ENCODE measurements around the gene SPATS2. TPM values are rescaled to one million over a fixed set of nuclear protein-coding genes. Genes with fewer than 3 reads are reported as not detected.

SPATS2 gene
- total and polyA plus RNA-seq, 10 of the 15 experiments (the other 5 are each of a cell fraction or from before 2014, with no cell fraction given) = 9.0 to 54.2 (median 27.5) TPM

DNA sequence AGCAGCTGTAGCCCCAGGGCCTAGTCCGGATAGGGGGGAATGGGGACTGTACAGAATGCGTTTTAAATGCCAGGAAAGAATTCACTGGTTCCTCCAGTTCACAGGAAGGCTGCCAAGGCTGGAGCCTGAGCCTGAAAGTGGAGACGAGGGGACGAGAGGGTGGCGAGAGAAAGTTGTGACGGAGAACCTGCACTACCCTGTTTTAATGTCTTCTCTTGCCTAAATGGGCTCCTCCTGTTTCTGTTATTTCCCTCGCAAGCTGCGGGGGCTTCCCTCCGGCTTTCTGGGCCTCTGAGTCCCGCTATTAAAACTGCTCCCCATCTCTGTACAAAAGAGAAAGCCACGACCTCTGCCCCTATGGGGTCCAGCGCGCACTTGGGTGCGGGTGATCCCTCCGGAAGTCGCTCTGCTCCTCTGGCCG lies 34.8 kb upstream of the SPATS2 start:
- H3K27ac ChIP-seq (ENCODE audit: control insufficient read depth, insufficient read depth) = no peak overlapping the region
- no peak overlapping the region for H3K4me3 ChIP-seq
- peaks cover 4 to 12% of the 10 kb centered on the region in 2 experiments for H3K27me3 ChIP-seq (replicated peaks in 1 of 2; ENCODE audit: control insufficient read depth in 2 of 2, insufficient read depth in 2 of 2, low read length in 1 of 2)
- DNase-seq (ENCODE audit: low read depth, low spot score) (no peak), ATAC-seq (no peak), FAIRE-seq (no peak)
- no peaks in the 10 kb centered on the region; the same call in 2 of the 3 replicates for H3K9me3 ChIP-seq (replicated peaks; ENCODE audit: control insufficient read depth, insufficient read depth, low read length)
- 88% methylated on average over 17 of the region's 17 CpGs for WGBS (ENCODE audit: insufficient coverage, insufficient replicate concordance, low lambda C conversion rate, missing lambda C conversion rate)
- no peak overlapping the region for H3K9ac ChIP-seq (ENCODE audit: control insufficient read depth, insufficient read depth, low read length)
- H4K20me1 ChIP-seq (ENCODE audit: control insufficient read depth, insufficient read depth) = no peaks in the 10 kb centered on the region
- H3K79me2 ChIP-seq (ENCODE audit: control insufficient read depth, insufficient read depth, low read length) = no peaks in the 10 kb centered on the region
- BruUV-seq (replicated peaks) = no TSS peak
- no peak overlapping the region for H2AFZ ChIP-seq (ENCODE audit: control insufficient read depth, low read depth, low read length)
- ChIA-PET SMC1A (ENCODE audit: uncharacterized antibody, unreplicated experiment) (interaction anchor here (0.9 to 3.2 kb wide), 8 partner anchors 9 to 182 kb away, joined by 3 to 30 read pairs (median 6); partner anchors contain the start of genes DNAJC22 and TROAP), CTCF (interaction anchor here (0.5 to 4.3 kb wide), 19 partner anchors 10 to 377 kb away, joined by 3 to 72 read pairs (median 7); partner anchors contain the start of genes DNAJC22, PRPH and TROAP), POLR2A (interaction anchor here (0.8 to 1.9 kb wide), 3 partner anchors 9 to 292 kb away, joined by 3 to 9 read pairs (median 3); partner anchors contain the start of gene PRPH), RAD21 (ENCODE audit: unreplicated experiment) (interaction anchor here (0.6 to 2.3 kb wide), 9 partner anchors 10 to 1493 kb away, joined by 3 to 33 read pairs (median 13); partner anchors contain the start of genes DNAJC22, PRPF40B and TROAP)
- no peak overlapping the region for H3K4me2 ChIP-seq (ENCODE audit: control insufficient read depth, insufficient read depth)
- intact Hi-C loops (cut with micrococcal nuclease; ENCODE audit: unreplicated experiment) = no loop called here
- H3K36me3 ChIP-seq (ENCODE audit: control insufficient read depth in 2 of 2, insufficient read depth in 2 of 2, low read length in 1 of 2) = peaks cover 5 to 12% of the 10 kb centered on the region in 2 experiments; a peak in 3 of 4 replicates
- no peaks in the 10 kb centered on the region for H3K4me1 ChIP-seq (ENCODE audit: control insufficient read depth, insufficient read depth, low read length)
- in situ Hi-C loops (cut with MboI) = no loop called here
- TF ChIP-seq, protein P1, sequence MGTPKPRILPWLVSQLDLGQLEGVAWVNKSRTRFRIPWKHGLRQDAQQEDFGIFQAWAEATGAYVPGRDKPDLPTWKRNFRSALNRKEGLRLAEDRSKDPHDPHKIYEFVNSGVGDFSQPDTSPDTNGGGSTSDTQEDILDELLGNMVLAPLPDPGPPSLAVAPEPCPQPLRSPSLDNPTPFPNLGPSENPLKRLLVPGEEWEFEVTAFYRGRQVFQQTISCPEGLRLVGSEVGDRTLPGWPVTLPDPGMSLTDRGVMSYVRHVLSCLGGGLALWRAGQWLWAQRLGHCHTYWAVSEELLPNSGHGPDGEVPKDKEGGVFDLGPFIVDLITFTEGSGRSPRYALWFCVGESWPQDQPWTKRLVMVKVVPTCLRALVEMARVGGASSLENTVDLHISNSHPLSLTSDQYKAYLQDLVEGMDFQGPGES (IDR thresholded peaks at IDR 0.05) = no peak
- no peak for TF ChIP-seq SMC3 (IDR thresholded peaks at IDR 0.05; ENCODE audit: borderline replicate concordance, low read length)
- TF ChIP-seq ZNF217 (IDR thresholded peaks at IDR 0.05) = no peak

- DNase-seq (ENCODE audit: low read depth, low spot score) (no peak), ATAC-seq (no peak), FAIRE-seq (no peak)
- no peaks in the 10 kb centered on the region for H3K79me2 ChIP-seq (ENCODE audit: control insufficient read depth, insufficient read depth, low read length)
- no peak overlapping the region for H3K27ac ChIP-seq (ENCODE audit: control insufficient read depth, insufficient read depth)
- H3K4me2 ChIP-seq (ENCODE audit: control insufficient read depth, insufficient read depth) = no peak overlapping the region
- no TSS peak for BruUV-seq (replicated peaks)
- no peak overlapping the region for H3K4me3 ChIP-seq
- WGBS (ENCODE audit: insufficient coverage, insufficient replicate concordance, low lambda C conversion rate, missing lambda C conversion rate) = 46% methylated on average over 29 of the region's 40 CpGs
- ChIA-PET SMC1A (ENCODE audit: uncharacterized antibody, unreplicated experiment) (interaction anchor here (1.2 to 2.8 kb wide), 3 partner anchors 9 to 14 kb away, joined by 3 to 22 read pairs (median 12); partner anchors contain the start of gene DNAJC22), POLR2A (interaction anchor here (0.8 to 1.9 kb wide), 2 partner anchors 9 to 38 kb away, joined by 3 to 9 read pairs; partner anchors contain the start of gene PRPH), RAD21 (ENCODE audit: unreplicated experiment) (interaction anchor here (1.9 to 2.3 kb wide), 2 partner anchors 9 to 25 kb away, joined by 24 to 33 read pairs; no protein-coding TSS in a partner anchor), CTCF (interaction anchor here (2.4 to 4.3 kb wide), 5 partner anchors 9 to 25 kb away, joined by 14 to 72 read pairs (median 60); partner anchors contain the start of genes DNAJC22 and TROAP)
- H3K9ac ChIP-seq (ENCODE audit: control insufficient read depth, insufficient read depth, low read length) = no peak overlapping the region
- peaks cover 5 to 12% of the 10 kb centered on the region in 2 experiments; a peak in 3 of 4 replicates for H3K36me3 ChIP-seq (ENCODE audit: control insufficient read depth in 2 of 2, insufficient read depth in 2 of 2, low read length in 1 of 2)
- H2AFZ ChIP-seq (ENCODE audit: control insufficient read depth, low read depth, low read length) = no peak overlapping the region
- no peaks in the 10 kb centered on the region; the same call in 2 of the 3 replicates for H3K9me3 ChIP-seq (replicated peaks; ENCODE audit: control insufficient read depth, insufficient read depth, low read length)
- intact Hi-C loops (cut with micrococcal nuclease; ENCODE audit: unreplicated experiment) (no loop called here), in situ Hi-C loops (cut with MboI) (no loop called here)
- peaks cover 7 to 12% of the 10 kb centered on the region in 2 experiments for H3K27me3 ChIP-seq (replicated peaks in 1 of 2; ENCODE audit: control insufficient read depth in 2 of 2, insufficient read depth in 2 of 2, low read length in 1 of 2)
- H3K4me1 ChIP-seq (ENCODE audit: control insufficient read depth, insufficient read depth, low read length) = no peaks in the 10 kb centered on the region
- no peaks in the 10 kb centered on the region for H4K20me1 ChIP-seq (ENCODE audit: control insufficient read depth, insufficient read depth)
- TF ChIP-seq, protein P2, sequence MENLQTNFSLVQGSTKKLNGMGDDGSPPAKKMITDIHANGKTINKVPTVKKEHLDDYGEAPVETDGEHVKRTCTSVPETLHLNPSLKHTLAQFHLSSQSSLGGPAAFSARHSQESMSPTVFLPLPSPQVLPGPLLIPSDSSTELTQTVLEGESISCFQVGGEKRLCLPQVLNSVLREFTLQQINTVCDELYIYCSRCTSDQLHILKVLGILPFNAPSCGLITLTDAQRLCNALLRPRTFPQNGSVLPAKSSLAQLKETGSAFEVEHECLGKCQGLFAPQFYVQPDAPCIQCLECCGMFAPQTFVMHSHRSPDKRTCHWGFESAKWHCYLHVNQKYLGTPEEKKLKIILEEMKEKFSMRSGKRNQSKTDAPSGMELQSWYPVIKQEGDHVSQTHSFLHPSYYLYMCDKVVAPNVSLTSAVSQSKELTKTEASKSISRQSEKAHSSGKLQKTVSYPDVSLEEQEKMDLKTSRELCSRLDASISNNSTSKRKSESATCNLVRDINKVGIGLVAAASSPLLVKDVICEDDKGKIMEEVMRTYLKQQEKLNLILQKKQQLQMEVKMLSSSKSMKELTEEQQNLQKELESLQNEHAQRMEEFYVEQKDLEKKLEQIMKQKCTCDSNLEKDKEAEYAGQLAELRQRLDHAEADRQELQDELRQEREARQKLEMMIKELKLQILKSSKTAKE (IDR thresholded peaks at IDR 0.05; ENCODE audit: low read depth, poor library complexity, severe bottlenecking) = no peak
- TF ChIP-seq CUX1 (IDR thresholded peaks at IDR 0.05; ENCODE audit: insufficient replicate concordance, low read depth, low read length) = no peak
- TF ChIP-seq FOXM1 (IDR thresholded peaks at IDR 0.05; ENCODE audit: low read depth, low read length) = no peak
These were observed 34.3 kb upstream of the SPATS2 start for GRCh38 chr12:49332891-49333371.
